ENCODE measurements around the gene KRT2.

KRT2 gene

DNA sequence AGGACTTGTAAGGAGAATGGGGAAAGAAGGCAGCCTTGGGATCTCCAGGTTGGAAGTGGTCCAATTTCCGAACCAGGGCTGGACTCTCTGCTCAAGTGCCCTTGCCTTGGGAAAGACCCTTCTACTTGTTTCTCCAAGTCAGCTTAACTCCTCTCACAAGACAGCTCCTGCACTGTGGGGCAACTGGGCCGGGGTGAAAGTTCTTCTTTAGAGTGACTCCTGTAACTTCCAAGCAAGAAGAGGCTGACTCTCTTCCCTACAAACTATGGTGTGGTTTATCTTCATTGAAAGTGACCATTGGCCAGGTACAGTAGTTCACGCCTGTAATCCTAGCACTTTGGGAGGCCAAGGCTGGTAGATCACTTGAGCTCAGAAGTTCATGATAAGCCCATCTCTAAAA is 14.5 kb upstream of the KRT2 start:
- DNase-seq (ENCODE audit: low read depth) = no peak

DNA sequence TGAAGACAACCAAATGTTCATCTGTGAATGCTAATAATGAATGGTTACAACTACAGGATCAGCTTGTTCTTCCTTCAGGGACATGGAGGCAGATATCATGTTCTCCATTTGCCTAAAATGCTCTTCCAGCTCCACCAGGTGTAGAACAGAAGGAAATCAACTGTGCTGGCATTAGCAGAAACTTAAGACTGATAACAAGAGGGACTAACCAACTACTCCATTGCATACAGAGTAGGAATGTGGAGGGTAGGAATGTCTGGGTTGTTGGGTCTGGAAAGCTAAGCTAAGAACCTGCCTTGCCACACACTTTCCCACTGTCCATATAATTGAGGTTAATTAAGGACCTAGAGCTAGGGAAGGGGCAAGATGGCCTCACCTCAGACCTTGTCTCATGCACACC is 11.4 kb upstream of the KRT2 start:
- no peak for DNase-seq (ENCODE audit: low read depth)

DNA sequence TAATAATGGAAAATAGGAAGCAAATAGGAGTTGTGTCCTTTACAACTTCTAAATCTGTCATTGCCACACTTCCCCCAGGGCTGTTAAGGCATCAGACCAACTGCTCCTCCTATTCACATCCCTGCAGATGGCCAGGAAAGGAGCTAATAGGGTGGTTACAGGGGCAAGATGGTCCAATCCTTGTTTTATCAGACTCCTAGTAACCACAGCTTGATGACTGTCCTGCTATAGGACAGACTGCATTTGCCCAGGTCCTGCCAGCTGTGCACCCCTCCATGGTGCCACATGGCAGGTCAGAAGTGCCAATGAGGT is 10.9 kb upstream of the KRT2 start:
- DNase-seq (ENCODE audit: low read depth) = no peak

DNA sequence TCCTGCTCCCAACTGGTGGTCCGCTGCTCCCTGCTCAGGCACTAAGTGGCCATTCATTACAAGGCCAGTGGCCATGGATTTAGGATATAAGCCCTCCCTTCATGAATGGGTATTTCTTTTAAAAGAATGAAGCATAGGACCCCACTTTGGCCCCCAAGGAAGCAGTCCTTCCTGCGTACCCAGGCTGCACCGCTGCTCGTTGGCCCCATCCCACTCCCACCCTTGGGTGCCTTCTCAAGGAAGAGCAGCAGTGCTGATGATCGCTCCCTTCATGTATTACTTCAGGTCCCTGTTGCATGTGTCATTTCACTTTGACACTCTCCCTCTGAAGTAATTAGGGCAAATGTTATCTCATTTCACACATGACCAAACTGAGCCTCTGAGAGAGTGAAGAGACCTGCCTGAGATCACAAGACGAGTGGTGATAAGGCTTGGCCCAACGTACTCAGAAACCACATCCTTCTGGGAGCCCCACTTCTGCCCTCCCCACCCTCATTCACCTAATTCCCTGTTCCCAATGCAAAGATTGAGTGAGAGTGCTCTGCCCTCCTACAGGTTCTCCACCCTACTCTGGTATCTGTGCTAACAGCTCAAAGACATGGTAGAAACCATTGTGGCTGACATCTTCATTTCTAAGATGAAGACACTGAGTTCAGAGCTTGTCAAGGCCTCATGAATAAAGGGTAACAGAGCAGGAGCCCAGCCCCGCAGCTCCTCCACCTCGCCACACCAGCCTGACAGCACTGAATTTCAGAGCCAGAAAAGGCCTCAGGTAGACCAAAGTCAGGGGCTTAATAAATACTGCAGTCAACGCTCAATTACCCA is 10.3 kb upstream of the KRT2 start:
- DNase-seq (ENCODE audit: low read depth) = no peak

DNA sequence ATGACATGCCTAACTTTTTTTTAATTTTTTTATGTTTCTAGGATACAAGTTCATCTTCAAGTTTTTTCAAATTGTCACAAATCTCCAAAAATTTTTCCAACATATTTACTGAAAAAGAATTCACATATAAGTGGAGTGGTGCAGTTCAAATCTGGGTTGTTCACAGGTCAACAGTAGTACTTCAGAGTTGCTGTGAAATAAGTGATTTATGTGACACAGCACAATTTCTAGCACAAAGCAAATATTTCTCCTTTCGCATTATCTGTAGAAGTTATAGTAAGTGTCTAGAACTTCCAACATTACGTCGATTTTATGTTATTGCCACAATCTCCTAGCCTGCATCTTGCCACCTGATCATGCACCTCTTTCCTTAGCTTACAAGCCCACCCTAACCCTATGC is 9.7 kb upstream of the KRT2 start:
- DNase-seq (ENCODE audit: low read depth) = no peak

DNA sequence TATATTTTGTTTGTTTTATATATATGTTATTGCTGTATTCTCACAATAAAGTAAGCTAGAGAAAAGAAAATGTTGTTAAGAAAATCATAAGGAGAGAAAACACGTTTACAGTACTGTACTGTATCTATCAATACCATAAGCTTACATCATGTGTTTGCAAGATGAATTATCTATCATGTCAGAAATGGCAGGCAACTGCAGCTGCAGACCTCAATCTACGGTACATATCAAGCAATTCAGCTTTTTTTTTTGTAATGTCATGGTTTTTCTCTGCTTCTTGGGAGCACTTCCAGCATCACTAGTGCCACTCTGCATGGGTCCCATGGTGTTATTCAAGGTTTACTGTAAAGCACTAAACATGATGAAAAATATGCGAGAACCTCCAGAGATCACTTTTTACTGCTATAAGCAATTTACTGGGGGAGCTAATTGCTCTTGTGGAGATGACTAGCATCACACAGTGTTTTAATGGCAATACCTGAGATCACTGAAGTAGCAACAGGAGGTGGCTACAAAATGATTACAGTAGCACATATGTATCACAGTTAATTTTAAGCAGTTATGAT is 9.0 kb upstream of the KRT2 start:
- DNase-seq (ENCODE audit: low read depth) = no peak

DNA sequence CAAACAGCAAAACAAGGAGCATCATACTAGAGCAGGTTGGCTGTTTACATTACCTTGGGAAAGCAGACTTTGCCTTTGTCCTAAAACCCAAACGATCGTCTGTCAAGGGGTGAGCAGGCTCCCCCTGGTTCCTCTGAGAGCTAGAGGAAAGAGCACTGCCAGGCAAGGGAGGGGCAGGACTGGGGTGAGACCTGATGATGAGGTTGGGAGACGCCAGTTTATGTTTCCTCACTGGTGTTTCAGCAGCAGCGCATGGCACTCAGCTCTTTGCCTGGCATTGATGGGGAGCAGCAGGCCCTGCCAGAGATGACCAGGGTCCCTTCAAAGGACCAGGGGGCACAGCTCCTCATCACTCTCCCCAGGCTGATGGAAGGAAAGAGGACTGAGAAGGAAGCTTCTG is 7.9 kb upstream of the KRT2 start:
- DNase-seq (ENCODE audit: low read depth) = no peak

DNA sequence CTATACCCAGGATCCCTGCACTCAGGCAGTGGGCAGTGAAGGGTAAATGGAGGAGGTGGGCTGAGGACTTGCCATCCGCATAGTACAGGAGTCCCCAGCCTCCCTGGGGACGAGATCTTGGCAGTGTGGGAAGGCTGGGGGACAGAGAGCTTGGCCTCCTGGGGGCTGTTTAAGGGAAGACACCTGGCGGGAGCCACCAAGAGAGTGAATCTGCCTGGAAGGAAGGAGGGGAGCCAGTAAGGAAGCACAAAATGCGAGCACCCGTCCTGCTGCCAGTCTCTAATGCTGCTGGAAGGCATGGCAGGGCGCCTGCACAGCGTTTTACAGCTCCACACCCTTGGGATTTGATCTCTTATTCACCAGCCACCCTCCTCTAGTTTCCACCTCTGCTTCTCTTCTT is 7.4 kb upstream of the KRT2 start:
- DNase-seq (ENCODE audit: low read depth) = no peak

DNA sequence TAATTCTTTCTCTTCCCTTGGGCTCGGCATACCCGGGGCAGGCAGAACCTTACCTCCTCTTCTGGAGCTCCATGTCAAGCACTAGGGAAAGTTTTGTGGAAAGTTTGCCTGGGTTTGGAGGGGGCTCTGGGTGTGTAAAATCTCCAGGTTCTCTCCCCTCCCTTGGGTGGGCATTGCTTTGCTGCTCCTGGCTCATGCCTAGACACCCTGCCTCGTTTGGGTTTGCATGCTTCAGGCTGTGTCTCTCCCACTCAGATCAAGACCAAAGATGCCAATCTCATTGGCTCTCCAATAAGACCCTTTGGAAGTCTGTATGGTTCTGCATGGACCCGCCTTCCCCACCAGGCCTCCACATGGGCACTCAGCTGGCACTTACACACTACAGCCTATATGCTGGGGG is 6.2 kb upstream of the KRT2 start:
- DNase-seq (ENCODE audit: low read depth) = no peak

DNA sequence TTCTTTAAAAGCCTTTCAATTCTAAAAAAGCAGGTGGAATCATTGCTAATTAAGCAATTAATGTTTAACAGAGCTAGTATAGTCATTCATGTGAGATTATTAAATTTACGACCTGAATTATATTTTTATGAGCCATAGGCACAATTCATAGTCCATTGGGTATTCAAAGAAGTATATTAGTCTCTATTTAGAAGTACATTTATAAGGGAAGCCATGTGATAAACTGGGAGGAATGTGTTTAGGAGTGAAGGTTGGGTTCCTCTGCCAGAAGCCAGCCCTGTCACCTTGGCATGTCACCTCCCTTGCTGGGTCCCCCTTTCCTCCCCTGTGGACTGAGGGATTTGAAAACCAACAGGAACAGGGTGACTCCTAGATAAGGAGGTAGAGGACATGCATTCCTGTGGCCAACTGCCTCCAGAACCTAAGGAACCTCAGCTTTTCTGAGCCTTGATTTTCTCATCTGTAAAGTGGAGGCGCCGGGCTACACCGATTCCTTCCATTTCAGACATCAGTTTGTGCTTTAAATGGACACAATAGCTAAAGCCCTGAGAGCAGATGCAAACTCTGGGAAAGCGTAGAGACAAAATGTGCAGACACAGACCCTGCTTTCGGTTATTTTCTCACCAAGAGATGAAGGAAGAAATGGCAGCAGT is 5.4 kb upstream of the KRT2 start:
- DNase-seq (ENCODE audit: low read depth) = no peak

DNA sequence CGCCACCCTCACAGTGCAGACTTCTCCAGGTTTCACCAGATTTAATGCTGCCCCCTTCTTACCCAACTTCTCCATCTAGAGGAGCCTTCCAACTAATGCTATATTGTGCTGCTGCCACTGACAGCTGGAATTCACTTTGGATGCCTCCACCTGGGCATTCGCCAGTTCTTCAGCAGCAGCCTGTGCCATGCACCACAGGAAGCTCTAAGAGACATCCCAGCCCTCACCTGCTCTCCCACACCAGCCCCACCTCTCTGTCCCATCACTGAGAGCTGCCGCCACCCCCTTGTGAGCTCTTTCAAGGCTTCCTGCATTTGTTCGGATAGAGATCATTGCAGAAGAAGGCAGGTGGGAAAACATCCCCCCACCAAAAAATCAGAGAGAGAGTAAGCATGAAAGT is 4.6 kb upstream of the KRT2 start:
- DNase-seq (ENCODE audit: low read depth) = no peak

DNA sequence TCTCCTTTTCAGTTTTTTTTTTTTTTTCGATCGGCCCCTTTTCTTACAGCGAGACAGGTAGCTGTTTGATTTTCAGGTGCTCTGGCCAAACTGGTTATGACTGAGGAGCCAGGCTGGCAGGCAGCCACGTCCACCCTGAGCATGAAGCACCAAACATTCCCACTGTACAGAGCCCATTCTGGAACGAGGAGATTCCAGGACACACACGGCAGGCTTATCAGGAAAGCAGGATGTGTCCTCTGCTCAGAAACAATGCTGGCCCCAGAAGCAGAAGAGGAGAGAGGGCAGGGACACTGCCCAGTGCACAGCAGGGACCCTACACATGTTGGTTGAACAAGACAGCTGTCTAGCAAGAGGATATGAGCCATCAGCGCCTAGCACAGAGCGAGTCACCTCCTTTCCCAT is 3.7 kb upstream of the KRT2 start:
- no peak for DNase-seq (ENCODE audit: low read depth)

DNA sequence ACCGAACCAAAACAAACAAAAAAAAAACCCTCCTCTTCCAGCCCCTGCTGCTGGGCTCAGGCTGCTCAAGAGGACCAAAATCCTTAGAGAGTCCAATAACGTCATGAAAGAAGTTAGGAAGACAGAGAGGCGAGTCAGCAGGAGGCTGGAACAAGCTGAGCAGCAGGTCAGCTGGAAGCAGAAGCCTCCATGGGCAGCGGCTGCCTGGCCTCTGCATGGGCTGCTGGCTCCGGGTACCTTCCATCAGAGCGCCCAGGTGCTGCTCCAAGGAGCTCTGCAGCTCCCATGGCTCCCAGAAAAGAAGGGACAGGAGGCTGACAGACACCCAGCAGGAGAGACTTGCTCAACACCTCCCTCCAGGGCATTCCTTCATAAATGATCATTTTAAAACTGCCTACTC is 3.2 kb upstream of the KRT2 start:
- no peak for DNase-seq (ENCODE audit: low read depth)

DNA sequence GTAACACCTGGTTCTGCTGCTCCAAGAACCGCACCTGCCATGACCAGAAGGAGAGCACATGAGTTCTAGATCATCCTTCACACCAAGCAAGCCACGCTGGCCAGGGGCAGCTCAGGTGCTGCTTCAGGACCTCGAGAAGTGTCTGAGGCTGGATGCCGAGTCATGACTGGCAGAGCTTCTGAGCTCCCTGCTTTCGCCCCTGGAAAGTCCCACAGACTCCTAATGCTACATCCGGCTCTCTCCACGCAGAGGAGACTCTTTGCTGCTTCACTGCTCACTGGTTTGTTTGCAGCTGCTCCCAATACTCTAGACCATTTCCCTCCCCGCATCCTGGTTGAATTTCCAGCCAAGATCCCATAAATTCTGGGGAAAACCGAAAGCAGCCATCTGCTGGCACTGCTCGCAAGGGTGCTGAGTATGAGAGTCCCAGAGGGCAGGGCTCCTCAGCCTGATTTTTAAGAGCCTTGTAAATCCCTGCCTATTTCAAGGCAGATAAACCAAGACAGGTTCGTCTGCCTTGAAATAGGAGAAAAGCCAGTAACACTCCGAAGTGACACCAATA is 1.4 kb downstream of the KRT2 start:
- no peak for DNase-seq (ENCODE audit: low read depth)

DNA sequence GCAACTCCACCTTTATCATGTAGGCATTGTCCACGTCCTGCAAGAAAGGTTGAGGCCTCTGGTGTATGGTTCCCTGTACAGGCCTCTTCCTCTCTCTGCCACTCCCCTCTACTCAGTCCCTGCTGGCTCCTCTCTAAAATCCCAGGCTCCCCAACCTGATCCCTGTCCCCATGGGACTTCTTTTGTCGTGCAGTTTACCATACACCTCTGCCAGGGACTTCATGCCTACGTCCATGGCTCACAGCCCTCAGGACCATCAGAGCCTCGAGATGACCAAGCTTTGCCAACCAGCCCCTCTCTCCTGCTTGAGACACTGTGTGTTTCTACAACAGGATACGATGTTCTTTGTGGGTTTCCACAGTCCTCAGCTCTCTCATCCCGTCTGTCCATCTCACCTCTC is 2.9 kb downstream of the KRT2 start:
- DNase-seq (ENCODE audit: low read depth) = no peak

DNA sequence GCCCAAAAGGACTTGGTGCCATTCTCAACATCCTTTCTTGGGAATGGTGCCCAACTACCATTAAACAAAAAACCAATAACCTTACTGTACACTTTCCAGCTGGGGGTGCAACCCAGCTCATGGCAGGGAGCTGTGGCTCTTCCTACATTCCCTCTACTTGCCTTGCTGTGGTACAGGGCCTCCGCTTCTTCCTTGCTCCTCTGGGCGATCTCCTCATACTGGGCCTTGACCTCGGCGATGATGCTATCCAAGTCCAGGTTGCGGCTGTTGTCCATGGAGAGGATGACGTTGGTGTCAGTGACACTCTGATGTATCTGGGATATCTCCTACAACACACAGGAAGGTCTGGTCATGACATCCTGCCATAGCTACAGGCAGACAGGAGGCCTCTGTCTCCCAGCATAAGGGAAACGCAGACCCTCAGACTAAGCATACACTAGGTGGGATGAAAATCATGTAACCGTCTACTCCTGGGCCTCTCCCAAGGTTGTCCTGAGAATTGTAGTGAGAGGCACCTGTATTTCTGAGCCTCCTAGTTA is 3.9 kb downstream of the KRT2 start:
- no peak for DNase-seq (ENCODE audit: low read depth)

DNA sequence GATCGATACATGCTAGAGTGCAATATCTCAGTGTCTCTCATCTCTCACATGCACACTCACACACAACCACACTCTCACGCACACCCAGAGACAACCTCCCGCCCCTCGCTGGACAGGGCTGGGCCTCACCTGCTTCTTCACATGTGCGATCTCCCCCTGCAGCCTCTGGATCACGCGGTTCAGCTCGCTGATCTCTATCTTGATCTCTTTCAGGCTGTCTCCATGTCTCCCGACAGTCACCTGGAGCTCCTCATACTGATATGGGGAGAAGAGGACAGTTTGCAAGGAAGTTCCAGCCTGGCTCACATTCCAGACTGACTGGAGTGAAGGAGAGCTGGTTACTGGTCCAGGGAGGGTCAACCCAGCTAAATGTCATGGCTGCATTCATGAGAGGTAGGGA is 4.4 kb downstream of the KRT2 start:
- DNase-seq (ENCODE audit: low read depth) = no peak

DNA sequence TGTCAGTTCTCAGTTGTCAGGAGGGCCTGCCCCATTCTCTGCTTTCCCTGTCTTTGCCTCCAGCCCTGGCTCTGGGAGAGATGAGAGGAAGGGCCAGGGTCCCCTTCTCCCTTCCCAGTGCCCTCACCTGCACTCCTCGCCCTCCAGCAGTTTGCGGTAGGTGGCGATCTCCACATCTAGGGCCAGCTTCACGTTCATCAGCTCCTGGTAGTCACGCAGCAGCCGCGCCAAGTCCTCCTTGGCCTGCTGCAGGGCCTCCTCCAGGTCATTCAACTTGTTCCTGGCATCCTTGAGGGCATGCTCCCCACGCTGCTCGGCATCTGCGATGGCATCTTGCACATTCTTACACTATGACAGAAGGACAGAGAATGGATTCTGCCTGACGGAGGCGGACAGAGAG is 5.4 kb downstream of the KRT2 start:
- no peak for DNase-seq (ENCODE audit: low read depth)

DNA sequence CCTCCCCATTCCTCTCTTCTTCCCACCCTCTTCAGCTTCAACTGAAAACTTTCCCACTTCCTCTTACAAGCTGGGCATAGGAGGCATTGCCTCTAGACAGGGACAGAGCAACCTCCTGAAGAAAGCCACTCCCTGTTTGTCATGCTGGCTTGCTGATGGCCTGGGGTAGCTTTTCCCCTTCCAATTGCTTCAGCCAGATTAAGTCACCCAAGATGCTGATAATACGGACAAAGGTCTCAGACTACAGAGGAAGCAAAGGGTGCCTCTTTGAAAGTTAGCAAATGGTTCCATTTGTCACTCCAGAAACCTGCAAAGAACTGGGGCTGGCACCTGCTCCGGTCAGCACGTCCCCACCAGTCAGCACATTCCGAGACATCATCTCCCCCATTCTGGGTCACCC is 6.0 kb downstream of the KRT2 start:
- DNase-seq (ENCODE audit: low read depth) = no peak

DNA sequence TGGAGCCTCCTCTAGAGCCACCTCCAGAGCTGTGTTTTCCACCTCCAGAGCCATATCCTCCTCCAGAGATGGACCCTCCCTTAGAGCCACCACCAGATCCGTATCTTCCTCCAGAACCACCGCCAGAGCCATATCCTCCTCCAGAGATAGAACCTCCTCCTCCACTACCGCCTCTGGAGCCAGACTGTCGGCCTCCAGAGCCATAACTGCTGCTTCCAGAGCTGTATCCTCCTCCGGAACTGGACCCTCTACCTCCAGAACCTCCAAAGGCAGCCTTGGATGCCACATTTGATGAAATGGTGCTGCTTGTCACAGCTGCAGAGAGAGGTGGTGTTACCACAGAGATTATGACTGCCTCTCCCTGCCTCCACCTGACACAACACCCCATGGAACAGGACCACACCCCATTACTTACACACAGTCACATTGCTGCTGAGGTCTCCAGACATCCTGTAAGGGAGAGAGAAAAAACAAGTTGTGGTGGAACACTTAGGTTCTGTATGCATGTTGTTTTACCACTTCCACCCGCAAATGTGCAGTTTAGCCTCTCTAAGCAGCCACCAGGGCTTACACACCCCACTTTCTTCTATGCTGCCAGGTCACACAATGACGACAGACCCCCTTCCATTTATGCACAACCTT is 6.8 kb downstream of the KRT2 start:
- peak; percentile 30 for DNase-seq (ENCODE audit: low read depth)

DNA sequence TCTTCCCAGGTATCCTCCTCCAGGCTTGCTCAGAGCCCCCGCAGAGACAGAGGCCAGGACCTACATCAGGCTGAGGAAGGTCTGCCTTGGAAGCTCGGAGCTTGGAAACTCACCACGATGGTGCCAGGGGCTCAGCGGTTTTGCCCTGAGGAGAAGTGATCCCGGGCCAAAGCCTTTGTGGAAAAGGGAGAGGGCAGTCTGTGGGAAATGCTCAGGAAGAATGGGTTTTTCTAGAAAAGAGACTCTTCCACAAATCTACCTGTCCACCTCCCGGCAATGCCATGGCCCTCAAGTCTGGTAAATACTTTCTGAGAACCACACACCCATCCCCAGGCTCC is 8.0 kb downstream of the KRT2 start:
- DNase-seq (ENCODE audit: low read depth) = no peak

DNA sequence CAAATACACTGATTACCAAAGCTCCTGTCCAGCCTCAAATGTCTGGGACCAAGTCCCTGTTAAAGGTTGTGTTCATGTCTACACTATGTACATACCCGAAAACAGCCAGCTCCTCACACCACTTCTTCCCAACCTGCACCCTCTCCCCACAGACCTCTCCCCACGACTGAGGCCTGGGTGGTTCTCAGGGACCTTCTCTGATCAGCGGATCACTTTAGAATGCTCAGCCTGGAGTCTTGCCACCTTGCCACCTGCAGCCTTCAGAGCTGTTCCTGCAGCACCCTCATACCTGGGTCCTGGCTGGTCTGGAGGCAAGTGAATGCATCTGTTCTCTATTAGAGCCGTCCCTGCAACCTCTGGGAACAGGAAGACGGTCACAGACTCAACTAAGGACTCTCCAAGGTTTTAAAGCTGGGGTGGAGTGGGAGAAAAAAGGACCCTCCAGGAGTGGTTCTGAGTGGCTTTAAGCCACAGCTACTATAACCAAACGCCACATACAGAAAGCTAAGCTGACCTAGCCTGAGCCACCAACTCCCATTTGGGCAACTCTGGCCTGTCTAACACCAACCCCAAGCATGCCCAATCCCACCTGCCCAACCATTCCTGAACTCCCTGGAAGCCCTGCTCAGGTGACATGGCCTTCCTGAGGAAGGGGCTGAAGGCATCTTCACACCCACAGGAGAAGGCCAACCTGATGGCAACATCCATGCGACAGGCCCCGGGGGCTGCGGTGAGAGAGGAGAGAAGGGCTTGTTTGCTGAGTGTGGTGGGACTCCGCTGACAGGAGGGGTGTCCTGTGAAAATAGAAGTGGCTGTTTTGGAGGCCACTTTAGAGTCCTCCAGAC is 8.6 kb downstream of the KRT2 start:
- no peak for DNase-seq (ENCODE audit: low read depth)

Data from T follicular helper cell (primary cell).